ENCODE data around the gene MIS12. TPM values are rescaled to one million over a fixed set of nuclear protein-coding genes. Genes with fewer than 3 reads are reported as not detected.
A peak's percentile ranks its signal among the peaks of the same experiment; 100 is the strongest.

Gene MIS12
- total and polyA plus RNA-seq, 9 of the 15 experiments (the other 6 are each of a cell fraction or from before 2014, with no cell fraction given), result 13.5 to 31.9 (median 25.5) TPM

DNA sequence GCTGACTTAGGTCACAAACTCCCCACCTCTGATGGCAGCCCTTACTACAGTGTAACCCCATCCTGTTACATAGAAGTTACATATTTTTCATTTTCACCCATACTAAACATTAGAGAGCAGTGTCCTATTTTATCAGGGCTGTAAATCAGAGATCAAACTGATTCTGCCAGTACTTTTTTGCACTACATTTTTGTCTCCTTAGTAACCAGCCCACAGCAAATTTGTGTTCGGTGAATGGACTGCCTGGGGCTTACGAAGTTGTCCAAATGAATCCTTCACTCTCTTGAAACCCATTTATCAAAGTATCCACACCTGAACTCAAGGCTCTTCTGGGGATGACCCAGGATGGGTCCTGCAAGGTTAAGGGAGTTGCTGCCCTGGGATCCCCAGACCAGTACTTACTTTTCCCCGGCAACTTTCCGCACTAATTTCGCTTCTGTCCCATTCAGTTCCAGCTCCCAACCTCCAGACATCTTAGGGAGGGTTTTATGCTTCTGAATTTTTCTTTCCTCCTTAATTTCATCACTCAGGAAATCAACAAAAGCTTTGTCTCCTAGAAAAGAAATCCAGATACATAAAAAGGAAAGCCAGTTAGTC, 48.5 kb upstream of the MIS12 start:
- no peak for FAIRE-seq
- CTCF ChIA-PET (ENCODE audit: low intra/inter-chr PET ratio), result interaction anchor here (2.0 kb wide), 1 partner anchor 188 kb away, joined by 9 read pairs; no protein-coding TSS in a partner anchor
- peaks cover 48% of the 10 kb centered on the region for H3K79me2 ChIP-seq (ENCODE audit: control insufficient read depth, insufficient read depth, low read length)
- POLR2A ChIA-PET, result interaction anchor here (1.2 to 1.5 kb wide), 2 partner anchors 9 to 58 kb away, joined by 4 to 8 read pairs; no protein-coding TSS in a partner anchor
- H3K4me1 ChIP-seq (replicated peaks in 1 of 2; ENCODE audit: control insufficient read depth in 2 of 2, insufficient read depth in 2 of 2, low read length in 2 of 2), result peaks cover 8 to 9% of the 10 kb centered on the region in 2 experiments; a peak in 4 of 5 replicates
- no peaks in the 10 kb centered on the region for H3K9me3 ChIP-seq (replicated peaks; ENCODE audit: control insufficient read depth, insufficient read depth, low read depth, low read length)
- H3K27me3 ChIP-seq (ENCODE audit: control insufficient read depth in 2 of 2, insufficient read depth in 2 of 2, low read length in 2 of 2), result no peaks in the 10 kb centered on the region
- peak overlapping the region; percentile 94 for H3K4me3 ChIP-seq
- no TSS peak for BruUV-seq (replicated peaks)
- intact Hi-C loops (cut with micrococcal nuclease), result loop anchor here (5.0 kb wide), 1 partner anchor 241 kb away; no protein-coding TSS in a partner anchor
- H3K27ac ChIP-seq (ENCODE audit: extremely low read depth, low read depth, low read length), result peak overlapping the region; percentile 85
- H4K20me1 ChIP-seq (replicated peaks; ENCODE audit: control insufficient read depth, insufficient read depth, low read length), result no peaks in the 10 kb centered on the region
- H3K9ac ChIP-seq (ENCODE audit: insufficient read depth in 1 of 2, low read depth in 2 of 2, low read length in 2 of 2), result peak overlapping the region; percentile 92 to 97
- TF ChIP-seq, protein P1, sequence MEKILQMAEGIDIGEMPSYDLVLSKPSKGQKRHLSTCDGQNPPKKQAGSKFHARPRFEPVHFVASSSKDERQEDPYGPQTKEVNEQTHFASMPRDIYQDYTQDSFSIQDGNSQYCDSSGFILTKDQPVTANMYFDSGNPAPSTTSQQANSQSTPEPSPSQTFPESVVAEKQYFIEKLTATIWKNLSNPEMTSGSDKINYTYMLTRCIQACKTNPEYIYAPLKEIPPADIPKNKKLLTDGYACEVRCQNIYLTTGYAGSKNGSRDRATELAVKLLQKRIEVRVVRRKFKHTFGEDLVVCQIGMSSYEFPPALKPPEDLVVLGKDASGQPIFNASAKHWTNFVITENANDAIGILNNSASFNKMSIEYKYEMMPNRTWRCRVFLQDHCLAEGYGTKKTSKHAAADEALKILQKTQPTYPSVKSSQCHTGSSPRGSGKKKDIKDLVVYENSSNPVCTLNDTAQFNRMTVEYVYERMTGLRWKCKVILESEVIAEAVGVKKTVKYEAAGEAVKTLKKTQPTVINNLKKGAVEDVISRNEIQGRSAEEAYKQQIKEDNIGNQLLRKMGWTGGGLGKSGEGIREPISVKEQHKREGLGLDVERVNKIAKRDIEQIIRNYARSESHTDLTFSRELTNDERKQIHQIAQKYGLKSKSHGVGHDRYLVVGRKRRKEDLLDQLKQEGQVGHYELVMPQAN (IDR thresholded peaks at IDR 0.05; ENCODE audit: borderline replicate concordance), result no peak
- TF ChIP-seq ZNF12 (CRISPR knock-in tag; IDR thresholded peaks at IDR 0.05), result no peak
- WGBS (ENCODE audit: insufficient coverage, low coverage, missing lambda C conversion rate), result 0% methylated on average over 5 of the region's 5 CpGs
- H3K36me3 ChIP-seq (ENCODE audit: control insufficient read depth, insufficient read depth, low read length), result peaks cover 58% of the 10 kb centered on the region
- H2AFZ ChIP-seq (ENCODE audit: low read depth, low read length), result no peak overlapping the region
- H3K9me1 ChIP-seq (ENCODE audit: control insufficient read depth, insufficient read depth, low read length), result no peaks in the 10 kb centered on the region
- ATAC-seq, result no peak
- H3K4me2 ChIP-seq (ENCODE audit: insufficient read depth, low read length), result peak overlapping the region; percentile 94
- DNase-seq (ENCODE audit: extremely low read depth in 1 of 4, low spot score in 3 of 4), result no peak
- in situ Hi-C loops (cut with MboI), result no loop called here

All from K562 (cell line).